CD14-positive monocyte (primary cell): ENCODE results near the gene UBAP2L. TPM values are rescaled to one million over a fixed set of nuclear protein-coding genes. Genes with fewer than 3 reads are reported as not detected.

ENCODE experiments used
- DNase-seq, 3 donors: peaks; one replicate each; pipeline ENCODE4 v3.0.0-alpha.2; 2011 to 2022
- H2AFZ ChIP-seq: 2 replicates; pipeline ENCODE4 v1.6.0; 2012; ENCODE audit warnings: mild to moderate bottlenecking, low read depth, low read length, inconsistent platforms; ENCODE audit not compliant: insufficient read depth, poor library complexity, severe bottlenecking
- H3K27ac ChIP-seq, 2 donors: 1 replicate in 1 of 2; 2 replicates in 1 of 2; pipeline ENCODE4 v1.5.1; 2012 to 2013; ENCODE audit warnings: low read length in 2 of 2, control low read depth in 1 of 2, inconsistent platforms in 1 of 2, low read depth in 1 of 2, mild to moderate bottlenecking in 1 of 2
- H3K27me3 ChIP-seq, 2 donors: one replicate each; pipeline versions ENCODE4 v1.6.0 to v1.6.1; 2011 to 2013; ENCODE audit warnings: low read length in 2 of 2; ENCODE audit not compliant: control insufficient read depth in 2 of 2, insufficient read depth in 2 of 2
- H3K36me3 ChIP-seq, 2 donors: replicated peaks in 1 of 2; 1 replicate in 1 of 2; 2 replicates in 1 of 2; pipeline versions ENCODE4 v1.5.1 to v1.6.1; 2012 to 2013; ENCODE audit warnings: low read length in 2 of 2, control low read depth in 1 of 2, inconsistent platforms in 1 of 2, mild to moderate bottlenecking in 1 of 2; ENCODE audit not compliant: insufficient read depth in 2 of 2, control insufficient read depth in 1 of 2
- H3K4me1 ChIP-seq, 2 donors: 1 replicate in 1 of 2; 2 replicates in 1 of 2; pipeline versions ENCODE4 v1.5.1 to v1.6.1; 2012 to 2013; ENCODE audit warnings: low read length in 2 of 2, control low read depth in 1 of 2, inconsistent platforms in 1 of 2, mild to moderate bottlenecking in 1 of 2, moderate library complexity in 1 of 2; ENCODE audit not compliant: insufficient read depth in 2 of 2, control insufficient read depth in 1 of 2
- H3K4me2 ChIP-seq: replicated peaks from 2 replicates; pipeline ENCODE3; 2012; ENCODE audit warnings: low read length, moderate library complexity, mild to moderate bottlenecking; ENCODE audit not compliant: poor library complexity, severe bottlenecking; ENCODE audit errors: extremely low read depth
- H3K4me3 ChIP-seq, 3 experiments: fragments of 200-600 bp in 1 of 3; sonication (generic) in 1 of 3; replicated peaks in 1 of 3; 1 replicate in 2 of 3; 2 replicates in 1 of 3; pipeline ENCODE4 v1.5.1; 2011 to 2013; ENCODE audit warnings: low read length in 3 of 3, mild to moderate bottlenecking in 3 of 3, control low read depth in 2 of 3, low read depth in 2 of 3, inconsistent platforms in 1 of 3, moderate library complexity in 1 of 3
- H3K79me2 ChIP-seq: 2 replicates; pipeline ENCODE4 v1.6.0; 2012; ENCODE audit warnings: mild to moderate bottlenecking, control low read depth, inconsistent platforms, low read length, moderate library complexity; ENCODE audit not compliant: insufficient read depth
- H3K9ac ChIP-seq: 2 replicates; pipeline ENCODE4 v1.6.0; 2017; ENCODE audit warnings: low read length, mild to moderate bottlenecking; ENCODE audit not compliant: insufficient read depth, poor library complexity, severe bottlenecking
- H3K9me3 ChIP-seq, 2 donors: replicated peaks in 1 of 2; 1 replicate in 1 of 2; 2 replicates in 1 of 2; pipeline versions ENCODE4 v1.5.1 to v1.6.1; 2012 to 2013; ENCODE audit warnings: low read length in 2 of 2, control low read depth in 1 of 2; ENCODE audit not compliant: control insufficient read depth in 1 of 2, insufficient read depth in 1 of 2
- H4K20me1 ChIP-seq: 2 replicates; pipeline ENCODE4 v1.6.0; 2012; ENCODE audit warnings: mild to moderate bottlenecking, low read length, control low read depth, moderate library complexity; ENCODE audit not compliant: insufficient read depth
- H3K27ac Mint-ChIP-seq, 7 donors: one replicate each; pipeline ENCODE4 v1.8.0; 2020; ENCODE audit warnings: mild to moderate bottlenecking in 7 of 7, mixed read lengths in 7 of 7, moderate library complexity in 6 of 7, inconsistent platforms in 2 of 7
- H3K27me3 Mint-ChIP-seq, 3 donors: one replicate each; pipeline ENCODE4 v1.8.0; 2021 to 2022; ENCODE audit warnings: low read depth in 3 of 3, mild to moderate bottlenecking in 3 of 3, mixed read lengths in 3 of 3, moderate library complexity in 3 of 3, inconsistent platforms in 1 of 3
- H3K36me3 Mint-ChIP-seq, 2 donors: one replicate each; pipeline ENCODE4 v1.8.0; 2020; ENCODE audit warnings: mixed read lengths in 2 of 2, inconsistent platforms in 1 of 2, mild to moderate bottlenecking in 1 of 2
- H3K4me1 Mint-ChIP-seq: one replicate; pipeline ENCODE4 v1.8.0; 2020; ENCODE audit warnings: mild to moderate bottlenecking, mixed read lengths
- H3K4me3 Mint-ChIP-seq, 2 donors: one replicate each; pipeline ENCODE4 v1.8.0; 2020; ENCODE audit warnings: mild to moderate bottlenecking in 2 of 2, mixed read lengths in 2 of 2, moderate library complexity in 1 of 2
- H3K9me3 Mint-ChIP-seq, 7 donors: one replicate each; pipeline ENCODE4 v1.8.0; 2020 to 2022; ENCODE audit warnings: mixed read lengths in 7 of 7, mild to moderate bottlenecking in 6 of 7, moderate library complexity in 6 of 7, inconsistent platforms in 2 of 7
- CTCF ChIP-seq: fragments of 200-600 bp; IDR thresholded peaks from one replicate; pipeline ENCODE4 v1.8.0; 2022; ENCODE audit warnings: antibody characterized with exemption, mild to moderate bottlenecking
- WGBS: methylation state at CpG from one replicate; pipeline ENCODE4 v1.1.5; 2013; ENCODE audit warnings: missing lambda C conversion rate; ENCODE audit not compliant: insufficient coverage; 5-methylcytosine and 5-hydroxymethylcytosine counted together
- intact Hi-C, 2 donors: fragments of 100-400 bp; cut with micrococcal nuclease; formaldehyde crosslinking; loops; one replicate each; pipeline versions ENCODE4 v1.15.0 to v1.15.1; 2023
- polyA plus RNA-seq, 3 donors: library from polyadenylated mRNA; depleted of rRNA in 1 of 3; unstranded in 2 of 3; stranded (reverse) in 1 of 3; fragments of 300-500 nt in 2 of 3; fragments of >200 nt in 1 of 3; fragmentation: Illumina TruSeq in 2 of 3; gene quantifications; 1 replicate in 2 of 3; 2 replicates in 1 of 3; pipeline ENCODE4 v1.2.3, GENCODE V29; 2012 to 2021

The UBAP2L gene
- polyA plus RNA-seq, 3 donors: 40.1 to 200 (median 46.8) TPM

- H3K4me2 ChIP-seq: no peak overlapping the region
- H2AFZ ChIP-seq: no peak overlapping the region
- WGBS: 83% methylated on average over 1 of the region's 8 CpGs
- no peak overlapping the region for H3K27ac Mint-ChIP-seq
- H3K4me1 ChIP-seq: no peaks in the 10 kb centered on the region
- H4K20me1 ChIP-seq: no peaks in the 10 kb centered on the region
- H3K27me3 ChIP-seq: no peaks in the 10 kb centered on the region
- no peaks in the 10 kb centered on the region for H3K36me3 Mint-ChIP-seq
- H3K27ac ChIP-seq: no peak overlapping the region
- H3K4me1 Mint-ChIP-seq: no peaks in the 10 kb centered on the region
- intact Hi-C loops: no loop called here
- H3K4me3 Mint-ChIP-seq: no peak overlapping the region
- H3K9me3 Mint-ChIP-seq: peaks cover 20 to 58% (median 48%) of the 10 kb centered on the region in 7 donors
- peaks cover 1 to 10% (median 4%) of the 10 kb centered on the region in 3 donors for H3K27me3 Mint-ChIP-seq
- DNase-seq: no peak
- H3K36me3 ChIP-seq: no peaks in the 10 kb centered on the region
- H3K4me3 ChIP-seq: no peak overlapping the region
- no peak for TF ChIP-seq CTCF
- H3K79me2 ChIP-seq: no peaks in the 10 kb centered on the region
- no peak overlapping the region for H3K9ac ChIP-seq
- peaks cover 18 to 32% of the 10 kb centered on the region in 2 donors for H3K9me3 ChIP-seq
These were observed 74.9 kb downstream of the UBAP2L start for GRCh38 chr1:154295408-154296235.

GRCh38 chr1:154301582-154301981 is 80.8 kb downstream of the UBAP2L start:
- Mint-ChIP-seq H3K36me3 (no peaks in the 10 kb centered on the region), H3K4me1 (no peaks in the 10 kb centered on the region), H3K9me3 (peaks cover 0 to 30% (median 12%) of the 10 kb centered on the region in 7 donors), H3K27me3 (peaks cover 2 to 9% (median 3%) of the 10 kb centered on the region in 3 donors), H3K27ac (no peak overlapping the region), H3K4me3 (no peak overlapping the region)
- intact Hi-C loops: no loop called here
- Histone ChIP-seq H3K9me3 (peaks cover 0 to 8% of the 10 kb centered on the region in 2 donors), H3K4me1 (no peaks in the 10 kb centered on the region), H4K20me1 (no peaks in the 10 kb centered on the region), H3K36me3 (no peaks in the 10 kb centered on the region), H3K4me2 (no peak overlapping the region), H3K4me3 (no peak overlapping the region), H3K27me3 (no peaks in the 10 kb centered on the region), H2AFZ (no peak overlapping the region), H3K27ac (no peak overlapping the region), H3K9ac (no peak overlapping the region), H3K79me2 (no peaks in the 10 kb centered on the region)
- TF ChIP-seq CTCF: no peak
- no peak for DNase-seq
- WGBS: 100% methylated on average over 1 of the region's 1 CpG
